ENCODE results near the gene COL4A2. TPM values are rescaled to one million over a fixed set of nuclear protein-coding genes. Genes with fewer than 3 reads are reported as not detected.
"Not testable (repeated sequence)": the region's sequence is repeated elsewhere in the genome, so short reads cannot be mapped to it uniquely, and the experiment has no call there.

Gene COL4A2
- total RNA-seq, 1 experiment from 2014 or later = 50.0 TPM

DNA sequence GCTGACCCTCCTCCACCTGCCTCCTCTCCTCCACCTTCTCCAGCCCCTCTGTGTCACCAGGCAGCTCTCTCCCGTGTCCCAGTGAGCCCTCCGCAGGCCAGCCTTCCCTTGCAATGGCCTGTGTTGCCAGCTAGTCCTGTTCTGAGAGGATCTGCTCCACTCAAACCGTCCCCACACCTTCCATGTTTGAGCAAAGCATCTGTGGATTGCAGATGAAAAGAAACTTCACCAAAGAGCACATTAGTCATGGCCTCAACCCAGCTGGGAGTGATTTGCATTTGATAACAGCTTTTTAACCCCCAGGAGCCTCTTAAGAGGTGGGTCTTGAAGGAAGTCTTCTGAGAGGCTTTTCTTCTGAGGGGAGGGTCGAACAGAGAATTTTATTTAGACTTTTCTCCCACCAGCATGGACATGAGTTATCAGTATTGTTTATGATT, 72.8 kb downstream of the COL4A2 start:
- no peaks in the 10 kb centered on the region for H3K27me3 ChIP-seq
- DNase-seq = no peak
- H3K9me3 ChIP-seq = no peaks in the 10 kb centered on the region
- no peaks in the 10 kb centered on the region for H3K36me3 ChIP-seq
- H3K4me3 ChIP-seq = no peak overlapping the region

GRCh38 chr13:110380359-110381028, 73.4 kb downstream of the COL4A2 start:
- Histone ChIP-seq H3K4me3 (no peak overlapping the region), H3K27me3 (no peaks in the 10 kb centered on the region), H3K9me3 (no peaks in the 10 kb centered on the region), H3K36me3 (no peaks in the 10 kb centered on the region)
- DNase-seq = no peak

DNA sequence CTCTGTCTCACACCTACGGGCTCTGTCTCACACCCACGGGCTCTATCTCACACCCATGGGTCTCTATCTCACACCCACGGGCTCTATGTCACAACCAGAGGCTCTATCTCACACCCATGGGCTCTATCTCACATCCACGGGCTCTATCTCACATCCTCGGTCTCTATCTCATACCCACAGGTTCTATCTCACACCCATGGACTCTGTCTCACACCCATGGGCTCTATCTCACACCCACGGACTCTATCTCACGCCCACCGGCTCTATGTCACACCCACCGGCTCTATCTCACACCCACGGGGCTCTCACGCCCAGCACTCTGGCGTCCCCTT, 73.9 kb downstream of the COL4A2 start:
- DNase-seq = no peak
- Histone ChIP-seq H3K36me3 (no peaks in the 10 kb centered on the region), H3K9me3 (no peaks in the 10 kb centered on the region), H3K27me3 (no peaks in the 10 kb centered on the region), H3K4me3 (no peak overlapping the region)

DNA sequence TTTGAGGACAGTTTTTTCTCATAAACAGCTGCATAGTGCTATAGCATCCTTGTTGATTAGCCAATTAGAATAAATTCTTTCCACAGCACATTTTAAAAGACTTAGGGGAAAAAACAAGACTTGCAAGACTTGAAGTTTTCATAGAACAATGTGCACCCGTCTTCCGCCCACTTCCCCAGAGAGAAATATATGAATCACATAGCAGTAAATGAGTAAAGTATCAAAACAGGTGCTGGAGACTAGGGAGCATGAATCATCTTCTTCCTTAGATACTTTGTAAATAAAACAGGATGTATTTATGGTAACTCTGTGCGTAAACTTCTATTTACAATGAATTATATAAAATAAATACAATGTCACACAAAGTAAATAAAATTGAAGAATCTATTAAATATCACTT, 75.1 kb downstream of the COL4A2 start:
- peak; percentile 32 for DNase-seq
- Histone ChIP-seq H3K27me3 (no peaks in the 10 kb centered on the region), H3K4me3 (no peak overlapping the region), H3K9me3 (no peaks in the 10 kb centered on the region), H3K36me3 (no peaks in the 10 kb centered on the region)

DNA sequence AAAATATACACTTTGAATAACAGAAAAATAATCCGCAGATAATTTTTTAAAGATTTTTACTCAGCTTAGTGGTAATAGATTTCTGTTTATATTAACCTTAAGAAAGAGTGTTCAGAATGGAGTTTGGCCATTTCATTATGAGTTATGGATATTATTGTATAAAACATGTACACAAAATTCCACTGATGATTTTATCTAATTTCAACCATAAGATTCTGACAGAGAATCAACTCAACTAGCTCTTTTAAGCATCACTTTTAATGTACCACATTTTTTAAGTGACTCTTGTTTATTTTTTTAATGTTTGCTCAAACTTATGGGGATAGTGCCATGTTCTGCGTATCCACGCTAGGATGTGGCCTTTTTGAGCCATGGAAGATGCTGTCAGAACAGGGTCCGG, 75.7 kb downstream of the COL4A2 start:
- no peaks in the 10 kb centered on the region for H3K27me3 ChIP-seq
- no peaks in the 10 kb centered on the region for H3K9me3 ChIP-seq
- no peaks in the 10 kb centered on the region for H3K36me3 ChIP-seq
- DNase-seq = no peak
- no peak overlapping the region for H3K4me3 ChIP-seq

- Histone ChIP-seq H3K9me3 (peaks cover 7% of the 10 kb centered on the region), H3K36me3 (no peaks in the 10 kb centered on the region; the same call in 1 of the 2 replicates), H3K4me3 (no peak overlapping the region), H3K27me3 (no peaks in the 10 kb centered on the region)
- no peak for DNase-seq
These were observed 80.5 kb downstream of the COL4A2 start for GRCh38 chr13:110387451-110388107.

DNA sequence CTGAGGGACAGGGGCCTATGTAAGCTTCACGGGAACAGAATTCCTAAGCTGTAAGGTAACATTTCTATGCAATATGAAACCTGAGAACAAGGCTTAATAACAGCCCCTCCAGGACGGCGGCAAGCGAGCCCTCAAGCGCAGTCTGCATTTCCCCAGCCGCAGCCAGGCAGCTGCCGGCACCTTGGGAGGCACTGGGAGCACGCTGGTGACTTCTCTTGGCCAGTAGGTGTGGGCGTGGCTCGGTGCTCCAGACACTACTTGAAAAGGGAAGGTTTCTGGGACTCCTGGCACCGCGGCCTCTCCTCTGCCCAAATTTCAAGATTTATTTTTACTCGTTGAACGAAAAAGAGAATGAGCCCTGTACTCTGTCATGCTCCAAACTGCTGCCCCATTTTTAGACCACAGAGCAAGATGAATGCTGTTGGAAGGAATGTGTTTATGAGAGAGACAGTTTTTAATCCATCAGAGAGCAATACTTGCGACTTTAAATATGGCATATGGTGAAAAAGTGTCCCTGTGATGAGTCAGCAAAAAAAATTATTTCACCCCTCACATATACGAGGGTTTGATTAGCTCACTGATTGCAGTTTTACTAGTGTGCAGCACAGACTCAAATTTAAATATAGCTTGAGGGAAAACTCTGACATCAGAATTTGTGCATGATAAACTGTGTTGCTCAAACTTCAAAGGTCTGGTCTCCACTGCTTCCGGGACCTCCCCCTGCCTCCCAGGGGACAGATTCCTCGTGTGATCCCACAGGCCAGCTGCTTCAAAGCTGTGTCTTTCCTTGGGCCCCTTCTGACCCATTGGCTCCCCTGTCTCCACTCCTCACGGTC, 81.2 kb downstream of the COL4A2 start:
- H3K27me3 ChIP-seq = no peaks in the 10 kb centered on the region
- DNase-seq = no peak

GRCh38 chr13:110390567-110390966, 83.5 kb downstream of the COL4A2 start:
- H3K9me3 ChIP-seq = peaks cover 7% of the 10 kb centered on the region
- no peak for DNase-seq
- H3K27me3 ChIP-seq = no peaks in the 10 kb centered on the region
- no peaks in the 10 kb centered on the region; the same call in 1 of the 2 replicates for H3K36me3 ChIP-seq
- H3K4me3 ChIP-seq = no peak overlapping the region

More for the DNA sequence above, 81.2 kb downstream of the COL4A2 start:
- Histone ChIP-seq H3K4me3 (no peak overlapping the region), H3K36me3 (no peaks in the 10 kb centered on the region; the same call in 1 of the 2 replicates), H3K9me3 (peaks cover 7% of the 10 kb centered on the region)

GRCh38 chr13:110391273-110391672, 84.2 kb downstream of the COL4A2 start:
- no peak for DNase-seq
- Histone ChIP-seq H3K4me3 (no peak overlapping the region), H3K27me3 (no peaks in the 10 kb centered on the region), H3K36me3 (no peaks in the 10 kb centered on the region; the same call in 1 of the 2 replicates), H3K9me3 (peaks cover 7% of the 10 kb centered on the region)

- no peak for DNase-seq
- Histone ChIP-seq H3K9me3 (peaks cover 7% of the 10 kb centered on the region), H3K27me3 (no peaks in the 10 kb centered on the region), H3K36me3 (no peaks in the 10 kb centered on the region; the same call in 1 of the 2 replicates), H3K4me3 (no peak overlapping the region)
These were observed 85.6 kb downstream of the COL4A2 start for GRCh38 chr13:110392510-110393240.

- Histone ChIP-seq H3K4me3 (no peak overlapping the region), H3K9me3 (peaks cover 7% of the 10 kb centered on the region), H3K36me3 (no peaks in the 10 kb centered on the region; the same call in 1 of the 2 replicates), H3K27me3 (no peaks in the 10 kb centered on the region)
- DNase-seq = no peak
These were observed 86.7 kb downstream of the COL4A2 start for GRCh38 chr13:110393761-110394160.

- Histone ChIP-seq H3K9me3 (peaks cover 7% of the 10 kb centered on the region), H3K36me3 (no peaks in the 10 kb centered on the region; the same call in 1 of the 2 replicates), H3K4me3 (no peak overlapping the region), H3K27me3 (no peaks in the 10 kb centered on the region)
- no peak for DNase-seq
These were observed 87.3 kb downstream of the COL4A2 start for GRCh38 chr13:110394371-110394841.

DNA sequence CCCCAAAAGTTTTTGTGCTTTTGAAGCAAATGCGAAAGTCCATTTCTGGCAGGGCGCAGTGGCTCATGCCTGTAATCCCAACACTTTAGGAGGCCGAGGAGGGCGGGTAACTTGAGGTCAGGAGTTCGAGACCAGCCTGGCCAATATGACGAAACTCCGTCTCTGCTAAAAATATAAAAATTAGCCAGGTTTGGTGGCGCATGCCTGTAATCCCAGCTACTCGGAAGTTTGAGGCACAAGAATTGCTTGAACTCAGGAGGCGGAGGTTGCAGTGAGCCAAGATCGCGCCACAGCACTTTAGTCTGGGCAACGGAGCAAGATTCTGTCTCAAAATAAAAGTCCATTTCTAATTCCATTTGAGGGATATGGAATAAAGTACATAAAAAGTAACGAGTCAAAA, 88.5 kb downstream of the COL4A2 start:
- not testable (repeated sequence) for DNase-seq, H3K36me3 ChIP-seq, H3K9me3 ChIP-seq, H3K4me3 ChIP-seq, H3K27me3 ChIP-seq

DNA sequence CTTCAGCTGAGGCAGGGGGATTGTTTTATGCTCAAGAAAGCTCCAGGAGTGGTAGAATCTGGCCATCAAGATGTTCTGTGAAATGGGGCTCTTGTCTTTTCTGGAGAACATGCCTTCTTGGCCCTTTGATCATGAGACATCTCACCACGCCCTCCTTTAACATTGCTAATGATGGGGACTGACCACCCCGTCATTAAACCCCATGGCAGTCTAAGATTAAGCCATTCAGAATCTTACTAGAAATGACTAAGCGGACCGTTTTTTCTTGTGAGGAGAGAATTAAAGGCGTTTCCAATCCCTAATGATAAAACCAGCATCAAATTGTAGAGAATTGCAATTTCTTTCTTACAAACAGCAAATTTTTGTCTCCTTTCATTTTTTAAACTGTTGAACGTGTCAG, 89.4 kb downstream of the COL4A2 start:
- Histone ChIP-seq H3K36me3 (no peaks in the 10 kb centered on the region; the same call in 1 of the 2 replicates), H3K4me3 (no peak overlapping the region), H3K9me3 (peaks cover 4% of the 10 kb centered on the region), H3K27me3 (no peaks in the 10 kb centered on the region)
- no peak for DNase-seq

- no peaks in the 10 kb centered on the region for H3K36me3 ChIP-seq
- H3K4me3 ChIP-seq = peak overlapping the region; percentile 27
- no peaks in the 10 kb centered on the region for H3K27me3 ChIP-seq
- 0 out of 2 replicates have a peak, but pooled peaks cover under 1% of the 10 kb centered on the region for H3K9me3 ChIP-seq
- DNase-seq = peak; percentile 97
These were observed 89.9 kb downstream of the COL4A2 start for GRCh38 chr13:110396913-110397381.

DNA sequence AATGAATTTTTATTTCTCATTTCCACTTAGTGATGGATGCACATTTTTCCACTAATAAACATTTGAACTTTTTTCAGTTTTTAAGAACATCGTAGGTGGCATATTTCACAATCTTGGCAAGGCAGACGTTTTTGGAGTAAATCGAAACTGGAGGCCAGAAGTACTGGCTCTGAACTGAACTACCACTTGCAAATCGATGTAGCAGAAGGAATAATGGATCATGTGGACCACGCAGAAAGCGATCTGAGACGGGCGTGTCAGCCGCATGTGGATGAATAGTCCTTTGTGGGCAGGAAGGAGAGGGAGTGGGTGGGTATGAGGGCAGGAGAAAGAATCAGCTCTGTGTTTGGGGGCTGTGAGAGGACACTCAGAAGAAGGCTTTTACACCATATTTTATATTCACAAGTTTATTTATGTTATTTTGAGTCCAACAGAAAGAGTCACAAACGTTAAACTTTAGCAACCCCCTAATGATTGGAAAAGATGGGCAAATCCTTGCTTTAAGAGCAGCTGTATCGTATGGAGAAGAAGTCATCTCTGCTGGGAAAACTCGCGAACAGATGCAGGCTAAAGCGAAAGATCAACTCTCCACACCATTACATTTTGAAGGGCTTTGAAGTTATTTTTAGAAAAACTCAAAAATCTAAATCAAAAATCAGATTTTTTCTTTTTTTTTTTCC, 90.5 kb downstream of the COL4A2 start:
- Histone ChIP-seq H3K4me3 (peak overlapping the region; percentile 27), H3K9me3 (no peaks in the 10 kb centered on the region), H3K27me3 (no peaks in the 10 kb centered on the region), H3K36me3 (no peaks in the 10 kb centered on the region)
- DNase-seq = peak; percentile 40

All from MG63 (cell line).